Stimulated activated CD8-positive, alpha-beta memory T cell treated with anti-CD3 and anti-CD28 coated beads, Interleukin-4, amount 100 ng/mL, for 48 hours (primary cell): ENCODE measurements around the gene SLC23A3.

Experiments
- DNase-seq: peaks from one replicate; pipeline ENCODE4 v3.0.0-alpha.2; 2020

Gene SLC23A3

GRCh38 chr2:219175928-219176817, 6.3 kb upstream of the SLC23A3 start:
- DNase-seq: peak; percentile 52

DNA sequence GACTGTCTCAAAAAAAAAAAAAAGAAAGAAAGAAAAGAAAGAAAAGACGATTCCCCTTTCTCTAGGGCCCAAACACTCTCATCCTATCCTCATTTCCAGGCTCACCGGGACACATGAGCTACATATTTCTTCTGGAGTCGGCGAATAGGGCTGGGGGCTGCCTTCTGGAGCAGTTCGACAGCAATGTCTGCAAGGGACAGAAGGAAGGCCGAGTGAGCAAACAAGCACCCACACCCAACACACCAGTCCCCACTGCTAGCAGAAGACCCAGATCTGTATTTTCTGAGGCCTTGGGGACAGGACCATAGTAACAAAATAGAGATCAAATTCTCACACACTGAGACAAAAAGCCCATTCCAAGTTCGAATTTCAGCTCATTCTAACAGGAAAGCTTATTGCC, 5.7 kb upstream of the SLC23A3 start:
- DNase-seq: no peak

- DNase-seq: no peak
Observed at GRCh38 chr2:219174801-219175200, 5.0 kb upstream of the SLC23A3 start.

DNA sequence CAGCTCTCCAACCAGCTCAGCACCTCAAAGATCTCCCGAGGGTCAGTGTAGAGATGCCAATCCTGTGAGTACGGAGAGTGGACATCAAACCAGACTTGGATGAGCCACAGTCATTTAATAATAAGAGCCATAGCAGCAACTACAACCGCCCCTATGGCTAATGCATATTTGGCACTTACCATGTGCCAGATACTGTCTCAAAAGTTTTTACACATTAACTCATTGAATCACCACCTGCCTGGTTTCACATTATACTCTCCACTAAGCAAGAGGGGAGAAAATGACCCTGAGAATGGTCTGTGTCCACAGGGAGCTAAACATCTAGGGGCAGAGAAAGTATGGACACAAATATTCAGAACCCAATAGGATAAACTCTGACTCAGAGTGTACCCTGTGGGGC, 4.3 kb upstream of the SLC23A3 start:
- DNase-seq: no peak

GRCh38 chr2:219173176-219173575, 3.3 kb upstream of the SLC23A3 start:
- no peak for DNase-seq

GRCh38 chr2:219172231-219173154, 2.7 kb upstream of the SLC23A3 start:
- DNase-seq: no peak

GRCh38 chr2:219171231-219171651, 1.4 kb upstream of the SLC23A3 start:
- DNase-seq: no peak

GRCh38 chr2:219168932-219169331, 897 bp downstream of the SLC23A3 start:
- no peak for DNase-seq

DNA sequence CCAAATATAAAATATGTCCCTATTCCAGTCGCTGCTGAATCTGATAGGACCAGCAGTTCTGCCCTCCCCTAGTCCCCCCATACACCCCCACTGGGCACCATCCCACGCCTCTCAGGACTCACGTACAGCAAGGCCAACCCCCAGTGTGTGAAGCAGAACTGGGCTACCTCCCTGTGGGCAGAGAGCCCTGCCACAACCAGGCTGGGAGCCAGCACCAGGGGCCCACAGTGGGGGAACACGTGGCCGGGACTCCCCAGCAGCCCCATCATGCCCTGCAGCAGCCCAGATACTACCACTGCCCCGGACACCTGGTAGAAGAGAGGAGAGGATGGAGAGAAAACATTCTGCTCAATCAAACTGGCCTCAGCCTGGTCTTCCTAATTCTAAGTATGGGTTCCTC, 1.3 kb downstream of the SLC23A3 start:
- DNase-seq: no peak

GRCh38 chr2:219167997-219168396, 1.8 kb downstream of the SLC23A3 start:
- no peak for DNase-seq

DNA sequence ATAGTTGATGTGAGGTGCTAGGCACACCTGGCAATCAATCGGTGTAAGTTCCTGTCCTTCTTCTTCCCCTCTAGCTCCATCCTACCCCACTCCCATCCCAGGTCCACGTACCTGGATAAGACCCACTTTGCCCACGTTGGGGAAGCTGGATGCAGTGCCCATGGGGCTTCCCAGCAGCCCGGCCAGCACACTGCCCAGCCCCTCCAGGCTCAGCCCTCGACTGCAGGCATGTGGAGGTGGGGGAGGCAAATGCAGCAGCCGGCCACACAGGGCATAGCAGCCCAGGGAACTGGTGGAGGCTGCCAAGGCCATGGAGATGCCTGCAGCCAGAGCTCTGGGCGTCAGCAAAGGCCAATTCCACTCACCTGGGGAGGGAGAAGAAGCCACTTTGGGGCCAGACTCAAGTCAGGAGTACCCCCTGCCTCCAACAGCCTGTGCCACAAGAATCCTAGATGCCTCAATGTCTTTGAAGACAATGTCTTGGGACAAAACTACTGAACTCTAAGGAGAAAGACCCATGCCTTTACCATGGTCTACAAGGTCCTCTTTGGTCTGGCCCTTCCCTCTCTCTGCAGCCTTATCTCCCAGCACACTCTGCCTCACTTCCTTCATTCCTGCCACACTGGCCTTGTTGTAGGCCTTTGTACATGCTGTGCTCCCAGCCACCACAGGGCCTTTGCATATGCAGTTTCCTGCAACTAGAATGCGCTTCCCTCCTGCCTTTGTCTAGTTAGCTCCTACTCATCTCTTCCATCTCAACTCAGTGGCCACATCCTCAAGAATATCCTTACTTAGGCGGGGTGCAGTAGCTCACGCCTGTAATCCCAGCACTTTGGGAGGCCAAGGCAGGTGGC, 4.5 kb downstream of the SLC23A3 start:
- no peak for DNase-seq

- no peak for DNase-seq
Observed at GRCh38 chr2:219163156-219163555, 6.7 kb downstream of the SLC23A3 start.

DNA sequence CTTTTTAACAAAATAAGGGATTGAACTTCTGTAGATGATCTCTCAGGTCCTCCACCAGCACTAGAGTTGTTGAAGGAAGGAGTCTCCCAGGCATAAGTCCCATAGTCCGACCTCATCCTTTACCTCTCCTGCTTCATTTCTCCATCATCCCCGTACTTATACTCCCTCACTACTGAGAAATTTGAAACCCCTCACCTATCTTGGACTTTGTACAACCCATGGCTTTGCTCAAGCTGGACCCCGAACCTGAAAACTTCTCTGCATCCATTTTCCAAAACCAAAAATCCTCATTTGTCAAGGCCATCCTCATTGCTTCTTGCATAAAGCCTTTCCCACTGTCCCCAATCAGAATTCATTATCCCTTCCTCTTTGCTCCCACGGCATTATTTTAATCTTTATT, 8.7 kb downstream of the SLC23A3 start:
- no peak for DNase-seq

DNA sequence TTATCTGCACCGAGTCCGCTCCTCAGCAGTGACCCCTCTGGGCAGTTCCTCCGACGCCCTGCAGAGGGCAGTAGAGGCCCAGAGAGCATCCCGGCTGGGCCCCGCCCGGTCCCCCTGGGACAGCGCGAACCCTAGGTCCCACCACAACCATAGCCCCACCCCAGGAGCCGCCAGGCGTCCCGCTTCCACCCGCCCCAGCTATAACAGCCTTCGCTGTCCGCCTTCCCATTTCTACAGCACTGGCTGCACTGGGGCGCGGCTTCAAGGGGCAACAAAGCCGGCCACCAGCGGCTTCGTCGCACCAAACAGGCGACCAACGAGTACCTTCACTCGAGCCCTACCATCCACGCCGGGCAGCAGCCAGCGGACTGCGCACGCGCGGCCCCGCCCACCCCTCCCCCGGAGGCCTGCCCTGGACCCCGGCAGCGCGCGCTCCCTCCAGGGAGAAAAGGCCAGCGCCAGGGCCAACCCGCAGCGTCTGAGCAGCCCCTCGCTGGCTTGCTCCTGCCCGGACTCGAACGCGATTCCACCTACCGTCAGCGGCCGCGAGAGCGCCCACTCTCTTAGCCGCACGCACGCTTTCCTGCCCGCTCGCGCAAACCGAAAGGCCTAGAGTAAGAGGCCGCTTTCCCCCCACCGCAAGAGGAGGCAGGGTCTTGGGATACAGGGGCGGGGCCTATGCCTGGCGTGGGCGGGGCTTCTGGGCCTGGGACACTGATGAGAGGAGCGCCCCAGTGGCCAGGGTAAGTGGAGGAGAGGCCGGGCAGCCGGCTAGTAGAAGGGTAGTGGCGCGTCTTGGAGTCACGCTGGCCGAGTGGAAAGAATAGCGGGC, 9.4 kb downstream of the SLC23A3 start, which contains the start of gene NHEJ1:
TSS of gene NHEJ1 (minus strand) at position 630 of the 832 bp plus-strand sequence. CDS start 2,453 bp downstream, outside the sequence.
- DNase-seq: peak; percentile 99

- DNase-seq: no peak
Observed at GRCh38 chr2:219159771-219160185, 10.1 kb downstream of the SLC23A3 start.

DNA sequence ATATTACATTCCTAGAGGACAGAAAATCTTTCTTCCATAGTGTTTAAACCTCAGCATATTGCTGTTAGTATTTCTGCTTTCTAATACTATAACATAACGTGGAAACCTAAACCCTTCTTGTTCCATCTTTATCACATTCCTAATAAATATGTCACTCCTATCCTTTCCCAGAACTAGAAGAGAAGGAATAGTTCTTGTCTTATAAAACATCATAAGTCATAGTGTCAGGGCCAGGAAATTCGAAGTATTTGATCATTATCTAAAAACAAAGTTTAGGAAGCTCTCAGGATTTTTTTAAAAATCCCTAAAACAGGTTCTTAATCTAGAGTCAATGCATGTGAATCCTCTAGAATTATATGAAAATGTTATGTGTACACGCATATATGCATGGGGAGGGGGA, 11.2 kb downstream of the SLC23A3 start:
- DNase-seq: no peak

GRCh38 chr2:219158025-219158424, 11.8 kb downstream of the SLC23A3 start:
- DNase-seq: no peak

GRCh38 chr2:219157396-219157795, 12.4 kb downstream of the SLC23A3 start:
- no peak for DNase-seq

DNA sequence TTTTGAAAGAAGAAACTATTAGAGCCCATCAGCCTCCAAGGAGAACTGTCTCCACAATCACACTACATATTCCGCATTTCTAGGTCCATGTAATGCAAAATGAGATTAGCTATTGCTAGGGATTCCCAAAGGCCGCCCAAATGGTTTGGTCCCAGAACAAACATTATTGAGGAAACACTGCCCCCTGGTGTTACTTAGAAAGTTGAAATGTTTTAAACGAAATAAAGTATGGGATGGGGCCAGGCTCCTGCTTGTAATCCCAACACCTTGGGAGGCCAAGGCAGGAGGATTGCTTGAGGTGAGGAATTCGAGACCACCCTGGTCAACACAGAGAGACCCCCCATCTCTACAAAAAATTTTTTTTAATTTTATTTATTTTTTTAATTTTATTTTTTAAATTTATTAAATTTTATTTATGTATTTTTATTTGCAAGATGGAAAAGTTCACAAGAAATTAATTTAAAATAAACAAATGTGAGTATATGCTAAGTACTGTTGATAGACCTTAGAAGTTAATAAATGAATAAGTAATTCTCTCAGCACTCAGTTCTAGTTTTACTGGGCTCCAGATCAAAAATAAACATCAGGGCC, 14.7 kb downstream of the SLC23A3 start:
- peak; percentile 35 for DNase-seq

DNA sequence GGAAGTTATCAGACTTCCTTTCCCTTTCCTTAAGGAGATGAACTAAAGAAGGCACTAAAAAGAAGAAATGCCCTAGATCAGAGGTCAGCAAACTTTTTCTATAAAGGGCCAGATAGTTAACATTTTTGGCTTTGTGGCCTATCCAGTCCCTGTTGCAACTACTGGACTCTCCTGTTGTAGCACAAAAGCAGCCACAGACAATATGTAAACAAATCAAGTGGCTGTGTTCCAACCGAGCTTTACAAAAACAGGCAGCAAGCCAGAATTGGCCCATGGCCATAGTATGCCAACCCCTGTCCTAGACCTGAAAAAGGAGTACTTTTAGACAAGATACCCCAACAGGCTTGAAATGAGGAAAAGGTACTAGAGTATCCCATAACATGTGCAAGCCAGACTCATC, 20.2 kb downstream of the SLC23A3 start:
- DNase-seq: no peak

DNA sequence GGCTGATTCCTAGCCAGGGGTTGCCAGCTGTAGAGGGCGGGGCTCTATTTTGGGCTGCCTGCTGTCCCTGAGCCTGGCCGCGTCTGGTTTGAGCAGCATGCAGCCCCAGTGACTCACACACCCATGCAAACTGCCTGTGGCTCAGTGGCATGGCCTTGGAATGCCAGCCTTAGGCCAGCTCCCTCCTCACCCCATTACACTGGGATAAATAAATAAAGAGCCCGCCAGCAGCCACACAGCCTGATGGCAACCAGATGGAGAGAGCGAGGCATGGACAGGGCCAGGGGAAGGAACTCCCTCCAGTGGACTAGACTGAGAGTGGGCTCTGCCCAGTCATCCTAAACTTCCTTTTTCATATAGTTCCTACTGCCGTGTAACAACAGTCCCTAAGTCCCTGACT, 27.5 kb downstream of the SLC23A3 start:
- DNase-seq: no peak
